NCI-H1105 treated with DMSO at 0.1 percent for 48 hours (cell line): ENCODE data around the gene CCDC85A.
"Not testable (repeated sequence)": the region's sequence is repeated elsewhere in the genome, so short reads cannot be mapped to it uniquely, and the experiment has no call there.

ENCODE experiments used
- DNase-seq: peaks from one replicate; lab custom pipeline; 2025; lab: John Stamatoyannopoulos, UW

CCDC85A gene

GRCh38 chr2:56183643-56184499 lies at the start of gene CCDC85A:
CCDC85A (plus strand) TSS chr2:56183990; CDS start chr2:56184625, 635 bp downstream.
- peak; percentile 82 for DNase-seq

GRCh38 chr2:56134861-56135260 lies 48.9 kb upstream of the CCDC85A start:
- DNase-seq, result no peak

DNA sequence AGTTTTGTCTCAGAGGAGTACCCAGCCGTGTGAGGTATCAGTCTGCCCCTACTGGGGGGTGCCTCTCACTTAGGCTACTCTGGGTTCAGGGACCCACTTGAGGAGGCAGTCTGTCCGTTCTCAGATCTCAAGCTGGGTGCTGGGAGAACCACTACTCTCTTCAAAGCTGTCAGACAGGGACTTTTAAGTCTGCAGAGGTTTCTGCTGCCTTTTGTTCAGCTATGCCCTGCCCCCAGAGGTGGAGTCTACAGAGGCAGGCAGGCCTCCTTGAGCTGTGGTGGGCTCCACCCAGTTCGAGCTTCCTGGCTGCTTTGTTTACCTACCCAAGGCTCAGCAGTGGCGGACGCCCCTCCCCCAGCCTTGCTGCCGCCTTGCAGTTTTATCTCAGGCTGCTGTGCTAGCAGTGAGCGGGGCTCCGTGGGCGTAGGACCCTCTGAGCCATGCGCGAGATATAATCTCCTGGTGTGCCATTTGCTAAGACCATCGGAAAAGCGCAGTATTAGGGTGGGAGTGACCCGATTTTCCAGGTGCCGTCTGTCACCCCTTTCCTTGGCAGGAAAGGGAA lies 41.2 kb upstream of the CCDC85A start:
- DNase-seq, result not testable (repeated sequence)

DNA sequence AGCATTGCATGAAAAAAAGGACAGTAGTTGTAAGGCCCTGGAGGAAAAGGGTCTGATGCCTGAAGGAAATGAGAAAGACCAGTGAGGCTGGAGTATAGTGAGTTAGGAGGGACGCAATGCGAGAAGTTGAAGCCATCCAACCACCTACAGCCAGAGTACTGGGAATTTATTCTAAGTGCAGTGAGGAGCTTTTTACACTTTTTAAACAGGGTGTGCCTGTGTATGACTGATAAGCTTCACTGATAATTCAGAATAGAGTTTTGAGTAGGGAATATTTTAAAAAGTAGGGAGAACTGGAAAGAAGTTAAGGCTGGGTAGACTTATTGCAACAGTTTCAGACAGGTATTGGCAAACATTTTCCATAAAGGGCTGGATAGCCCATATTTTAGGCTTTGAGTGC lies 35.9 kb upstream of the CCDC85A start:
- no peak for DNase-seq

DNA sequence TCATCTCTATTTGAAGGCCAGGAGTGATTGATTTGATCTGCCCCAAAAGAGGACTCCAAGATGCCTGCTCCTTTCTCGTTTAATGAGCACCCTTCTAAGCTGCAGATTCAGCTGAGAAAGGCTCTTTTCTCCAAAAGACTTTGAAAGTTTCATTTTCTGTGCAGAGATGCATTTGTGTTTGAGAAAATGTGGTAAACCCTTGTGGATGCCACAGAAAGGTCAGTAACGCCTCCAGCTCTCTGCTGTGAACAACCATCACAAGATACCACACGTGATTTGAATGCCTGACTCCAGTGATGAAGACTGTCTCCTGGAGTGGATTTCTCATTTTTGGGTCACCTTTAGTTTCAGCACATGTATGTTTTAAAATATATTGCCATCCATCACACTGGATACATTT lies 35.0 kb upstream of the CCDC85A start:
- DNase-seq, result no peak

- DNase-seq, result no peak
Observed at GRCh38 chr2:56151841-56152240, 31.9 kb upstream of the CCDC85A start.

DNA sequence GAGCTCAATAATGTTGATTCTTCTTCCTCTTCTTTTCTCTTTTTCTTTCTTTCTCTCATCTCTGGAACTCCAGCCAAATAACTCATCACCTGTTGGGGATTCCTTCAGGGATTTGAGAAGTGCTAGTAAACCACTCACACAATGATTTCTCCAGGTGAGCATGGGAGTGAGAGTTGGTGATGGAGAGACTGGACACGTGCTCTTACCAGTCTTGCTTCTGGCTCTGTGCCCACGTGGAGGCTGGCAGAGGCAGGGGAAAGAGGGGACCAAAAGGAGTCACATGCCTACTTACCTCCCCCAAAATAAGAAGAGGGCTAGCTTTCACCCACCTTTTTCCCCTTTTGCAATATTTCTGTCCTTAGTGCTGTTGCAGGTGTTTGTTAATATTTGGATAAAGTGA lies 28.6 kb upstream of the CCDC85A start:
- DNase-seq, result no peak

GRCh38 chr2:56159875-56160274 lies 23.9 kb upstream of the CCDC85A start:
- not testable (repeated sequence) for DNase-seq

GRCh38 chr2:56167616-56168562 lies 15.9 kb upstream of the CCDC85A start:
- DNase-seq, result peak; percentile 83

DNA sequence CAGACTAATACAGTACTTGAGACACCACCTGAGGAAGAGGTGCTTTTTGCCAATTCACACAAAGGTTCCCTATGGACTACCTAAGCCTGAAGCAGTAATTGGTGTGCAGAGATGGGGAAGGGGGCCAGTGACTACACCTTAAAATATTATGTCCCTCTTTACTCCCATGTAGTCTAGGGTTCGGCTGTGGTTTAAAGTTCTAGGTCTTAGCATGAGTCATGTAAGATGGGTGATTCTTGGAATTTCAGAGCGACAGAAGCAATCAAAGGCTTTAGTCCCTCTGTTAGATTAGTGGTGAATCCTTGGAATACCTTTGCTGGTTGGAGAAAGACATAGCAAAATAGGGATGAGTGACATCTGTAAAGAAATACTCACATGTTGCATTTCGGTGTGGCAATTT lies 14.3 kb upstream of the CCDC85A start:
- DNase-seq, result no peak

- DNase-seq, result no peak
Observed at GRCh38 chr2:56170504-56170903, 13.3 kb upstream of the CCDC85A start.

DNA sequence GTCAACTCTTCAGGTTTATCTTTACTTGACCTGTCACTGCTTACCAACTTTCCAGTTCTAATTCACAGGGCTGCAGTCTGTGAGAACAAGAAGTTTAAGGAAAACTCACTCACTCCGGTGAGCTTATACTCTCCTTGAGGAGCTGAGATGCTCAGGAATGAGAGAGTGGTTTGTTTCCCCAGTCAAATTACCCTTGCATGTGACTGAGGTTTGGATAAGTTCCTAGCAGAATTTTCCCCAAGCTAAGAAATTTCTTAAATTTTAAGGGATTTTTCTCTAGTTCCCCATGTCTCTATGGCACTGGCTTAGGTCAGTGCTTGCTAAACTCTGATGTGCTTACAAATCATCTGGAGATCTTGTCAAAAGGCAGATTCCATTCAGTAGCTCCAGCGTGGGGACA lies 12.8 kb upstream of the CCDC85A start:
- DNase-seq, result no peak

- no peak for DNase-seq
Observed at GRCh38 chr2:56175779-56176178, 8.0 kb upstream of the CCDC85A start.

DNA sequence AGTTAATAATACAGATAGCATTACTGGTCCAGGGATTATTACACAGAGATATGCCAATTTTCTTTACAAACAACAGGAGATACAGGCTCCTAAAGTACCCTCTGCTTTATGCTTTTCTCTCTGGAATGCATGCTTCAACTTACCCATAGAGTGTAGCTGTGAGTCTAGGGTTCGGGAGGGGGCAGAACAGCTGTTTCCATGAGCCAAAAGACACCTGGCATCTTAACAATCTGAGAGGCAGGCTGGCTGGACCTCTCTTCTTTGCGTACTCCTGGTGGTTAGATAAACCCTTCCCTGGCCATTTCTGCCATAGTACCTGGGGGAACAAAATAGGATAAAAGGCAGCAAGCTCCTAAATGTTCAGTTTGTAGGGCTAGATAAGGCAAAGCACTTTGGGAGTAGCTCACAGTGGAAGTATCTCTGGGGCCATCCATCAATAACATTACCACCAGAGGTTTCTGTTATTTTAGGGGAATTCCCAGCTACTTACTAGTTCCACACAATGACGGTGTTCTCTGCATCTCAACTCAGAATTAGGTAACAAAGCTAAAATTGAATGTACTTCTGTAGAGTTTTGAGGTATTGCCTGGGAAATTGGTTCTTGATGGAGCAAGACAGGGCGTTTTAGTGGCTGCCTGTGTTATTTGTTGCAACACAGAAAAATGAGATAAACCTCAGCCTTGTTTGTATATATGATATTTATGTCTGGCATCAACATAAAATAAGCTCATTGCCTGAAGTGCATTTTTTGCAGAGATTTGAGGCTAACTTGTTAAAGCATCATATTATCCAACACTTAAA lies 6.2 kb upstream of the CCDC85A start:
- DNase-seq, result no peak

DNA sequence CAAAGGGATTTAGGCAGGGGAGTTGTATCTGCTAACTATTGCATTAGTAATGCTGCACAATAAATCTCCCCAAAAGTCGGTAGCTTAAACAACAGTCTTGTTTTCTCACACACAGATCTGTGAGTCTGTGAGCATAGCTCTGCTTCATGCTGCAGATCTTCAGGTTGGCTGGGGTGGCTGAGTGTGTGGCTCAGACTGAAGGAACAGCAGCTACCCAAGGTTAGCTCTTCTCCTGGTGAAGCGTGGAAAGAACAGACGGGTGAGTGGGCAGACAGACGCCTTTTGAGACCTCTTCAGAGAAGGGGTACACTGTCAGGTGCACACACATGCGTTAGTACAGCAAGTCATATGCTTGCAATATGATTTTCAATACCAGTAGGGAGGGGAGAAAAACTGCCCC lies 3.9 kb upstream of the CCDC85A start:
- no peak for DNase-seq

GRCh38 chr2:56182420-56182819 lies 1.4 kb upstream of the CCDC85A start:
- no peak for DNase-seq

DNA sequence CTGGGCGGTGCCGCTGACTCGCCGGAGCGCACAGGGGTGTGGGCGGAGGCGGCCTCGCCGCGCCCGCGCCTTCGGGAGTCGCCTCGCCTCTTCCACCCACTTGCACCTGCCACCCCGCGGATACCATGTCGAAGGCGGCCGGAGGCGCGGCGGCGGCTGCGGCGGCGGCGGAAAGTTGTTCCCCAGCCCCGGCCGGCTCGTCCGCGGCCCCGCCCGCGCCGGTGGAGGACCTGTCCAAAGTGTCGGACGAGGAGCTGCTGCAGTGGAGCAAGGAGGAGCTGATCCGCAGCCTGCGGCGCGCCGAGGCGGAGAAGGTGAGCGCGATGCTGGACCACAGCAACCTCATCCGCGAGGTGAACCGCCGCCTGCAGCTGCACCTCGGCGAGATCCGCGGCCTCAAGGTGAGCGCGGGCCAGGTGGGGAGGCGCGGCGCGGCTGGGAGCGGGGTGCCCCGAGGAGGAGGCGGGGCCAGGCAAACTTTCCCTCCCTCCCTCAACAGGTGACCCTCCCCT lies 766 bp downstream of the CCDC85A start:
- DNase-seq, result peak; percentile 51

DNA sequence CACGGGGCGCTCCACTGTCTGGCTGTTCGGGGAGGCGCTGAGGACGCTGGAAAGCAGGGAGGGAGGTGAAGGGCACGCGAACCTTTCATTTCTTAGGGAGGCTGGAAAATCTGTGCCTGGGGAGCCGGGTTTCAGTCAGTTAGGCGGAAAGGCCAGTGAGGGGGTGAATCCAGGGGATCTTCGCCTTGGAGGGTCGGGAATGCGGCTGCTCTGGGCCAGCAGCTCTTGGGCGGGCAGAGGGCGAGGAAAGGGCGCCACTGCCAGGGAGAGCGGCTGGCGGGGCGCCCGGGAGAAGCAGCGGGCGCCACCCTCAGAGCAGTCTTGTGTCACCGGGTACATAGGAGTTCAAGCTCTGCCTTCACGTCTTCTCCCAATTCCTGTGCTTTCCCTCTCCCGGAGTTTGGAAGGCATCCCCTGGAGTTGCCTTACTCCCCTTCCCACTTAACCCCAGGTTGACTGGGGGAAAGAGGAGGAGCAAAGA lies 1.4 kb downstream of the CCDC85A start:
- DNase-seq, result peak; percentile 51

GRCh38 chr2:56185582-56186046 lies 1.8 kb downstream of the CCDC85A start:
- peak; percentile 24 for DNase-seq

DNA sequence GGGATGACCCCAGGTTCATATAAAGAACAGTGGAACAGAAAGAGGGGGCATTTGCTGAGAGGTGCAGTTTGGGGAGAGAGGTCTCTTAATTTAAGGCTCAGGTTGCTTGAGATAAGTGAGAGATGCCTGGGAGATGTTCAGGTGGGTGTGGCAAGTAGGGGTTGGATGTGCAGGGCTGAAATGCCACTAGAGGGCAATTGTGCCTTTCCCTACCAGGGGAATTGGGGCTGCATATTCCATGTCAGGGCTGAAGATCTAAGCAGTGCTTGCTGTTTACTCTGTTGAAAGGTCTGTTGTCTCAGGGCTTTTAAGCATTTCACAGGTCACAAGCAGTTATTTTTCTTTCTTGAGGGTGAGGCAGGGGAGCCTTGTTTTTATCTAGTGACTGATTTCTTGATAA lies 7.8 kb downstream of the CCDC85A start:
- DNase-seq, result peak; percentile 58

DNA sequence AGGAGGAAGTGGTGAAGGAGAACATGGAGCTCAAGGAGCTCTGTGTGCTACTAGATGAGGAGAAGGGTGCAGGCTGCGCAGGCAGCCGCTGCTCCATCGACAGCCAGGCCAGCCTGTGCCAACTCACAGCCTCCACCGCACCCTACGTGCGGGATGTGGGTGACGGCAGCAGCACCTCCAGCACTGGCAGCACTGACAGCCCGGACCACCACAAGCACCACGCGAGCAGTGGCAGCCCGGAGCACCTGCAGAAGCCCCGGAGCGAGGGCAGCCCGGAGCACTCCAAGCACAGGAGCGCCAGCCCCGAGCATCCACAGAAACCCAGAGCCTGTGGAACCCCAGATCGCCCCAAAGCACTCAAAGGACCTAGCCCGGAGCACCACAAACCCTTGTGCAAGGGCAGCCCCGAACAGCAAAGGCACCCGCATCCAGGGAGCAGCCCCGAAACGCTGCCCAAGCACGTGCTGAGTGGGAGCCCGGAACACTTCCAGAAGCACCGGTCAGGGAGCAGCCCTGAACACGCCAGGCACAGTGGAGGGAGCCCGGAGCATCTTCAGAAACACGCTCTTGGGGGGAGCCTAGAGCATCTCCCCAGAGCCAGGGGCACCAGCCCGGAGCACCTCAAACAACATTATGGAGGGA lies 9.0 kb downstream of the CCDC85A start:
- no peak for DNase-seq
